ENCODE results near the gene CSNK1G2. TPM values are rescaled to one million over a fixed set of nuclear protein-coding genes. Genes with fewer than 3 reads are reported as not detected.

CSNK1G2 gene
- total and polyA plus RNA-seq, 2 of the 13 experiments (the other 11 are each of a cell fraction or from before 2014, with no cell fraction given): 53.8 to 72.5 TPM

DNA sequence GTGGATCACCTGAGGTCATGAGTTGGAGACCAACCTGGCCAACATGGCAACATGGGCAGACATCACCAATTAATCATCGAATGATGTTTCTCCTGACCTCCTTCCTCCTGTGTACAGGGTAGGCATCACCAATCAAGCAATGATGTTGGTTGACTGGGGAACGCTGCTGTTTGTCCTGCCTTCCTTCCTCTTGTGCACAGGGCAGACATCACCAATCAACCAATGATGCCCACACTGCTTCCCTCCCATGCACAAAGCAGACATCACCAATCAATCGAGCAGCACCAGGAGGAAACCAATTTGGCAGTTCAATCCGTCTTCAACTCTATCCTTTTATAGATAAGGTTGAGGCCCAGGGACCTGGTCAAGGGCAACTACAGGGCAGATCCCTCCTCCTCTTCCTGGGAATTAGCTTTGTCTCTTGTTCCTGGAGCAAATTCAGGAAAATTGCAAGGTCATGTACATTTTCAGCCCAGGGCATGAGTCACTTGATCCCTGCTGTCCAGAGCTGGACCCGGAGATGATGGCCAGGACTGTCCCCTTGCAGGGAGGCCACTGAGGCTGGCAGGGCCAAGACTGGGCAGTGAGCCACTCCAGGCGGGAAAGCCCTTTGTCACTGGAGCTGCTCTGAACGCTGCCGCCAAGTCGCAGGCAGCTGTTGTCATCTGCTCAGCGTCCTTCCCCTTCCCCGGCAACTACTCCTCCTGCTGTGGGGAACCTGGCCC, 5.3 kb upstream of the CSNK1G2 start (continued):
- TF ChIP-seq, protein P1, sequence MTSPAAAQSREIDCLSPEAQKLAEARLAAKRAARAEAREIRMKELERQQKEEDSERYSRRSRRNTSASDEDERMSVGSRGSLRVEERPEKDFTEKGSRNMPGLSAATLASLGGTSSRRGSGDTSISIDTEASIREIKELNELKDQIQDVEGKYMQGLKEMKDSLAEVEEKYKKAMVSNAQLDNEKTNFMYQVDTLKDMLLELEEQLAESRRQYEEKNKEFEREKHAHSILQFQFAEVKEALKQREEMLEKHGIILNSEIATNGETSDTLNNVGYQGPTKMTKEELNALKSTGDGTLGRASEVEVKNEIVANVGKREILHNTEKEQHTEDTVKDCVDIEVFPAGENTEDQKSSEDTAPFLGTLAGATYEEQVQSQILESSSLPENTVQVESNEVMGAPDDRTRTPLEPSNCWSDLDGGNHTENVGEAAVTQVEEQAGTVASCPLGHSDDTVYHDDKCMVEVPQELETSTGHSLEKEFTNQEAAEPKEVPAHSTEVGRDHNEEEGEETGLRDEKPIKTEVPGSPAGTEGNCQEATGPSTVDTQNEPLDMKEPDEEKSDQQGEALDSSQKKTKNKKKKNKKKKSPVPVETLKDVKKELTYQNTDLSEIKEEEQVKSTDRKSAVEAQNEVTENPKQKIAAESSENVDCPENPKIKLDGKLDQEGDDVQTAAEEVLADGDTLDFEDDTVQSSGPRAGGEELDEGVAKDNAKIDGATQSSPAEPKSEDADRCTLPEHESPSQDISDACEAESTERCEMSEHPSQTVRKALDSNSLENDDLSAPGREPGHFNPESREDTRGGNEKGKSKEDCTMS (CRISPR knock-in tag; conservative IDR thresholded peaks at IDR 0.05): no peak
- TF ChIP-seq ZFP36L2 (CRISPR knock-in tag; IDR thresholded peaks at IDR 0.05) (no peak), EZH2 (conservative IDR thresholded peaks at IDR 0.05; ENCODE audit: low read depth, low read length) (no peak), FOXP4 (CRISPR knock-in tag; IDR thresholded peaks at IDR 0.05) (no peak), ZEB1 (IDR thresholded peaks at IDR 0.05; ENCODE audit: insufficient replicate concordance, low read depth) (no peak), MAZ (IDR thresholded peaks at IDR 0.05; ENCODE audit: borderline replicate concordance, low read depth, low read length) (no peak), MAZ (CRISPR knock-in tag; IDR thresholded peaks at IDR 0.05; ENCODE audit: low read depth) (no peak), STAT5B (CRISPR knock-in tag; IDR thresholded peaks at IDR 0.05) (no peak), REL (CRISPR knock-in tag; conservative IDR thresholded peaks at IDR 0.05) (no peak), HNRNPH1 (optimal IDR thresholded peaks at IDR 0.05; ENCODE audit: low read depth, low read length) (no peak), PRDM15 (CRISPR knock-in tag; IDR thresholded peaks at IDR 0.05) (no peak), CSRNP1 (CRISPR knock-in tag; IDR thresholded peaks at IDR 0.05) (no peak)
- TF ChIP-seq, protein P2, sequence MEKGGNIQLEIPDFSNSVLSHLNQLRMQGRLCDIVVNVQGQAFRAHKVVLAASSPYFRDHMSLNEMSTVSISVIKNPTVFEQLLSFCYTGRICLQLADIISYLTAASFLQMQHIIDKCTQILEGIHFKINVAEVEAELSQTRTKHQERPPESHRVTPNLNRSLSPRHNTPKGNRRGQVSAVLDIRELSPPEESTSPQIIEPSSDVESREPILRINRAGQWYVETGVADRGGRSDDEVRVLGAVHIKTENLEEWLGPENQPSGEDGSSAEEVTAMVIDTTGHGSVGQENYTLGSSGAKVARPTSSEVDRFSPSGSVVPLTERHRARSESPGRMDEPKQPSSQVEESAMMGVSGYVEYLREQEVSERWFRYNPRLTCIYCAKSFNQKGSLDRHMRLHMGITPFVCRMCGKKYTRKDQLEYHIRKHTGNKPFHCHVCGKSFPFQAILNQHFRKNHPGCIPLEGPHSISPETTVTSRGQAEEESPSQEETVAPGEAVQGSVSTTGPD (CRISPR knock-in tag; IDR thresholded peaks at IDR 0.05): no peak
- TF ChIP-seq, protein P3, sequence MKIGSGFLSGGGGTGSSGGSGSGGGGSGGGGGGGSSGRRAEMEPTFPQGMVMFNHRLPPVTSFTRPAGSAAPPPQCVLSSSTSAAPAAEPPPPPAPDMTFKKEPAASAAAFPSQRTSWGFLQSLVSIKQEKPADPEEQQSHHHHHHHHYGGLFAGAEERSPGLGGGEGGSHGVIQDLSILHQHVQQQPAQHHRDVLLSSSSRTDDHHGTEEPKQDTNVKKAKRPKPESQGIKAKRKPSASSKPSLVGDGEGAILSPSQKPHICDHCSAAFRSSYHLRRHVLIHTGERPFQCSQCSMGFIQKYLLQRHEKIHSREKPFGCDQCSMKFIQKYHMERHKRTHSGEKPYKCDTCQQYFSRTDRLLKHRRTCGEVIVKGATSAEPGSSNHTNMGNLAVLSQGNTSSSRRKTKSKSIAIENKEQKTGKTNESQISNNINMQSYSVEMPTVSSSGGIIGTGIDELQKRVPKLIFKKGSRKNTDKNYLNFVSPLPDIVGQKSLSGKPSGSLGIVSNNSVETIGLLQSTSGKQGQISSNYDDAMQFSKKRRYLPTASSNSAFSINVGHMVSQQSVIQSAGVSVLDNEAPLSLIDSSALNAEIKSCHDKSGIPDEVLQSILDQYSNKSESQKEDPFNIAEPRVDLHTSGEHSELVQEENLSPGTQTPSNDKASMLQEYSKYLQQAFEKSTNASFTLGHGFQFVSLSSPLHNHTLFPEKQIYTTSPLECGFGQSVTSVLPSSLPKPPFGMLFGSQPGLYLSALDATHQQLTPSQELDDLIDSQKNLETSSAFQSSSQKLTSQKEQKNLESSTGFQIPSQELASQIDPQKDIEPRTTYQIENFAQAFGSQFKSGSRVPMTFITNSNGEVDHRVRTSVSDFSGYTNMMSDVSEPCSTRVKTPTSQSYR (CRISPR knock-in tag; IDR thresholded peaks at IDR 0.05; ENCODE audit: borderline replicate concordance): no peak
